SU-DHL-6 (cell line): ENCODE measurements around the gene TLR10.
A peak's percentile ranks its signal among the peaks of the same experiment; 100 is the strongest.

Experiments used
- H2AFZ ChIP-seq: fragments of 200-600 bp; sonication (generic); 2 replicates; pipeline ENCODE4 v1.6.1; 2014; ENCODE audit warnings: low read depth, mild to moderate bottlenecking, moderate library complexity, mixed read lengths, antibody characterized with exemption, low read length; ENCODE audit not compliant: severe bottlenecking
- H3F3A ChIP-seq: fragments of 200-600 bp; shearing (Covaris generic); 2 replicates; pipeline ENCODE4 v1.6.0; 2016; ENCODE audit warnings: antibody characterized with exemption, mild to moderate bottlenecking; ENCODE audit not compliant: insufficient read depth
- H3K27ac ChIP-seq: fragments of 200-600 bp; sonication (generic); 2 replicates; pipeline ENCODE4 v1.5.1; 2016; ENCODE audit warnings: low read depth, mild to moderate bottlenecking, low read length, moderate library complexity, mixed read lengths
- H3K27me3 ChIP-seq: fragments of 200-600 bp; sonication (generic), shearing (Covaris generic); 2 replicates; pipeline ENCODE4 v1.6.0; 2014; ENCODE audit warnings: mild to moderate bottlenecking, low read length
- H3K36me3 ChIP-seq: fragments of 200-600 bp; sonication (generic); 2 replicates; pipeline ENCODE4 v1.6.1; 2014; ENCODE audit warnings: mild to moderate bottlenecking, low read length, mixed read lengths
- H3K4me2 ChIP-seq: fragments of 300-600, 200-600 bp; shearing (Covaris generic), sonication (generic); 2 replicates; pipeline ENCODE4 v1.6.0; 2014; ENCODE audit warnings: low read length, low read depth, mild to moderate bottlenecking; ENCODE audit not compliant: poor library complexity, severe bottlenecking
- H3K4me3 ChIP-seq: fragments of 200-600 bp; sonication (generic); 2 replicates; pipeline ENCODE4 v1.5.1; 2014; ENCODE audit warnings: antibody characterized with exemption, low read length, mild to moderate bottlenecking, mixed read lengths; ENCODE audit not compliant: insufficient read depth, poor library complexity, severe bottlenecking
- H3K79me2 ChIP-seq: fragments of 200-600 bp; sonication (generic); 2 replicates; pipeline ENCODE4 v1.6.1; 2014; ENCODE audit warnings: mild to moderate bottlenecking, low read length, moderate library complexity; ENCODE audit not compliant: insufficient read depth
- H3K9ac ChIP-seq: fragments of 200-600 bp; sonication (generic); 2 replicates; pipeline ENCODE4 v1.7.0; 2014; ENCODE audit warnings: mild to moderate bottlenecking, low read length
- H3K9me2 ChIP-seq: fragments of 200-600 bp; sonication (generic); replicated peaks from 2 replicates; pipeline ENCODE4 v1.6.1; 2014; ENCODE audit warnings: low read length; ENCODE audit not compliant: insufficient read depth
- H3K9me3 ChIP-seq: fragments of 200-600 bp; sonication (generic); 2 replicates; pipeline ENCODE4 v1.6.1; 2014; ENCODE audit warnings: low read length, mixed read lengths; ENCODE audit not compliant: insufficient read depth
- H4K20me1 ChIP-seq: fragments of 200-600 bp; sonication (generic); 2 replicates; pipeline ENCODE4 v1.6.1; 2014; ENCODE audit warnings: low read depth, mild to moderate bottlenecking, antibody characterized with exemption, low read length, moderate library complexity, mixed read lengths
- EZH2phosphoT487 ChIP-seq: fragments of 200-600 bp; sonication (generic), shearing (Covaris generic); conservative IDR thresholded peaks from 2 replicates; pipeline ENCODE4 v1.6.1; 2018; ENCODE audit warnings: mild to moderate bottlenecking, antibody characterized with exemption, low read length, moderate library complexity, mixed read lengths
- TF ChIP-seq, protein P1 (sequence below): fragments of 200-600 bp; sonication (generic); IDR thresholded peaks from one replicate; pipeline ENCODE4 v1.5.1; 2017; ENCODE audit warnings: antibody characterized with exemption, mild to moderate bottlenecking, low read length, moderate library complexity; ENCODE audit not compliant: insufficient read depth, poor library complexity, severe bottlenecking

TLR10 gene

DNA sequence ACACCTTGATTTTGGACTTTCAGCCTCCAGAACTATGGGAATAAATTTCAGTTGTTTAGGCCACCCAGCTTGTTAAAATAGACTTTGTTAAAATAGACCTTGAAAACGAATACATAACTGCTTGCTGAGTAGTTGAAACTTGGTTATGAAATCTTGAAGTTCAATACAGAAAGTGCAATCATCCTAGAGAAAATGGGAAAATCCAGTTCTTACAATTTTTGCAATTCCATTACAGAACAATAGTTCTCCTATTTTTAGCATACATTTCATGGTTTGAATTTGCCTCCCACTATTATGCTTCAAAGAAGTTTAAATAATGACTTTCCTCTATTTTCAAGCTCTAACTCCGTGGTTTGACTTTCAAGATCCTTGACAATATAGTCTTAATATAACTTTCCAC, 11.3 kb upstream of the TLR10 start:
- no peak overlapping the region for H2AFZ ChIP-seq
- peaks cover 12% of the 10 kb centered on the region; the same call in 1 of the 2 replicates for H3K79me2 ChIP-seq
- no peaks in the 10 kb centered on the region for H4K20me1 ChIP-seq
- H3F3A ChIP-seq = peaks cover 32% of the 10 kb centered on the region; the same call in 1 of the 2 replicates
- TF ChIP-seq EZH2phosphoT487 = no peak
- H3K9ac ChIP-seq = no peak overlapping the region
- H3K9me3 ChIP-seq = peaks cover 6% of the 10 kb centered on the region; the same call in 1 of the 2 replicates
- peaks cover 44% of the 10 kb centered on the region for H3K36me3 ChIP-seq
- no peak overlapping the region for H3K27ac ChIP-seq
- H3K4me3 ChIP-seq = no peak overlapping the region
- H3K9me2 ChIP-seq = no peaks in the 10 kb centered on the region
- no peaks in the 10 kb centered on the region for H3K27me3 ChIP-seq
- no peak overlapping the region for H3K4me2 ChIP-seq

DNA sequence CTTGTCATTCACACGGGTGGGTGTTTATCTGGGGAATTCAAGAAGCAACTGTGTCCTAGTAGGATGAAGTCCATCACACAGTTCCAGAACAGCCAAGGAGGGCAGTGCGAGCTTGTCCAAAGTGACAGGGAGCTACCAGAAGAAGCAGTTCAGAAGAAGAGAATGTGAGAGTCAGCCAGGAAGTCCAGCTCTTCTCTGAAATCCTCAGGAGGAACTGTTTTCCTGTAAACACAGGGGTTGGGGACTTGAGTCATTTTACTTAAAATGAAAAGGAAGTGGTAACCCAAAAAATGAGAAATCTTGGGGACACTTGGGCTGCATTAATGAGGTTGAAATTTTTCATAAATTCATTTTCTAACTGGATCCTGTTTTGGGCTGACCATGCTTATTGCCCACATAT, 8.2 kb upstream of the TLR10 start:
- Histone ChIP-seq H3K9me3 (no peaks in the 10 kb centered on the region), H3K4me2 (no peak overlapping the region), H3K27ac (no peak overlapping the region), H3F3A (peaks cover 45% of the 10 kb centered on the region), H3K9me2 (no peaks in the 10 kb centered on the region), H3K79me2 (no peaks in the 10 kb centered on the region), H3K36me3 (peaks cover 16% of the 10 kb centered on the region), H3K4me3 (no peak overlapping the region), H4K20me1 (no peaks in the 10 kb centered on the region), H3K27me3 (no peaks in the 10 kb centered on the region), H3K9ac (no peak overlapping the region), H2AFZ (no peak overlapping the region)
- no peak for TF ChIP-seq EZH2phosphoT487
- TF ChIP-seq, protein P1, sequence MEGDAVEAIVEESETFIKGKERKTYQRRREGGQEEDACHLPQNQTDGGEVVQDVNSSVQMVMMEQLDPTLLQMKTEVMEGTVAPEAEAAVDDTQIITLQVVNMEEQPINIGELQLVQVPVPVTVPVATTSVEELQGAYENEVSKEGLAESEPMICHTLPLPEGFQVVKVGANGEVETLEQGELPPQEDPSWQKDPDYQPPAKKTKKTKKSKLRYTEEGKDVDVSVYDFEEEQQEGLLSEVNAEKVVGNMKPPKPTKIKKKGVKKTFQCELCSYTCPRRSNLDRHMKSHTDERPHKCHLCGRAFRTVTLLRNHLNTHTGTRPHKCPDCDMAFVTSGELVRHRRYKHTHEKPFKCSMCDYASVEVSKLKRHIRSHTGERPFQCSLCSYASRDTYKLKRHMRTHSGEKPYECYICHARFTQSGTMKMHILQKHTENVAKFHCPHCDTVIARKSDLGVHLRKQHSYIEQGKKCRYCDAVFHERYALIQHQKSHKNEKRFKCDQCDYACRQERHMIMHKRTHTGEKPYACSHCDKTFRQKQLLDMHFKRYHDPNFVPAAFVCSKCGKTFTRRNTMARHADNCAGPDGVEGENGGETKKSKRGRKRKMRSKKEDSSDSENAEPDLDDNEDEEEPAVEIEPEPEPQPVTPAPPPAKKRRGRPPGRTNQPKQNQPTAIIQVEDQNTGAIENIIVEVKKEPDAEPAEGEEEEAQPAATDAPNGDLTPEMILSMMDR = no peak

DNA sequence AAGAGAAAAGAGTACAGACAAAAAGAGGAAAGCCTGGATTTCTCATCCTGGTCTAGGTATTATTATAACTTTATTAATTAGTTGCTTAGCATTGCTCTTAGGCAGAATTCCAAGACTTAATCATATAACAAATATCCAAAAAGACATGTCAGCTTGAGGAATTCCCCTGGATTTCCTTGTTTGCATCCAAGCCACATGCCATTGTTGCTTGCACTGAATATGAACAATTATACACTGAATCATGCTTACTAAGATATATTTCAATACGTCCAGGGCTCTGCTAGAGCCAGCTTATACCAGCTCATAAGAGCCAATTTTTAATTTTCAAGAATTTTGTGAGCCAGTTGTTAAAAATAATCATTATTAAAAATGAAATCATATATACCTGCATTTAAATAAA, 5.5 kb upstream of the TLR10 start:
- H3K9me3 ChIP-seq = no peaks in the 10 kb centered on the region
- no peak overlapping the region for H2AFZ ChIP-seq
- no peaks in the 10 kb centered on the region for H3K9me2 ChIP-seq
- no peak overlapping the region for H3K4me3 ChIP-seq
- no peak overlapping the region for H3K9ac ChIP-seq
- H3K36me3 ChIP-seq = no peaks in the 10 kb centered on the region
- no peaks in the 10 kb centered on the region for H3K27me3 ChIP-seq
- TF ChIP-seq, protein P1 = no peak
- no peak for TF ChIP-seq EZH2phosphoT487
- peaks cover 59% of the 10 kb centered on the region for H3F3A ChIP-seq
- no peak overlapping the region for H3K4me2 ChIP-seq
- H3K79me2 ChIP-seq = no peaks in the 10 kb centered on the region
- H3K27ac ChIP-seq = 0 out of 2 replicates have a peak overlapping the region, but pooled peaks have one; percentile 1
- no peaks in the 10 kb centered on the region for H4K20me1 ChIP-seq

DNA sequence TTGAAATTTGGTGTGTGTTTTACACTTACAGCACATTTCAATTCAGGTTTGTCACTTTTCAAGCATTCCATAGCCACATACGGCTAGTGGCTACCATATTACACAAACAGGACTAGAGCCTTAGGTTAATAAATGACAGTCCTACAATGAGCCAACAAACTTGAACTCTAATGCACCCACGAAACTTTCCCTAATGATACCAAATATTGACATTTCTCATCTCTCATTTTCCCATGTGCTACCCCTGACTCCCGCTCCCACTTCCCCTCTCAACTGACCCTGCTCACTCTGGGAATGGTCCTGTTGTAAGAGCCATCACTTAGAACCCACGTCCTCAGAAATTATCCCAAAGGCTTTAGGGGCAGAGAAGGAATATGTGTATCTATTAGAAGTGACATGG, 4.9 kb upstream of the TLR10 start:
- Histone ChIP-seq H3F3A (peaks cover 58% of the 10 kb centered on the region), H3K9me2 (no peaks in the 10 kb centered on the region), H3K36me3 (no peaks in the 10 kb centered on the region), H2AFZ (no peak overlapping the region), H3K79me2 (peaks cover under 1% of the 10 kb centered on the region; the same call in 1 of the 2 replicates), H4K20me1 (no peaks in the 10 kb centered on the region), H3K9me3 (no peaks in the 10 kb centered on the region), H3K27ac (0 out of 2 replicates have a peak overlapping the region, but pooled peaks have one; percentile 1), H3K4me3 (no peak overlapping the region), H3K27me3 (no peaks in the 10 kb centered on the region), H3K9ac (no peak overlapping the region), H3K4me2 (no peak overlapping the region)
- no peak for TF ChIP-seq EZH2phosphoT487
- TF ChIP-seq, protein P1 = no peak
